Measurements from ENCODE around the gene PTPRE.

The PTPRE gene

GRCh38 chr10:128001363-128001745 lies 94.5 kb downstream of the PTPRE start:
- H3K4me3 ChIP-seq (ENCODE audit: low read length), result no peak overlapping the region
- H3K79me2 ChIP-seq (ENCODE audit: control insufficient read depth, low read length), result no peaks in the 10 kb centered on the region
- H3K9me3 ChIP-seq (ENCODE audit: control insufficient read depth, insufficient read depth, low read length), result no peaks in the 10 kb centered on the region
- H3K4me2 ChIP-seq (ENCODE audit: low read length), result no peak overlapping the region
- no peaks in the 10 kb centered on the region for H3K27me3 ChIP-seq (ENCODE audit: control insufficient read depth, low read length)
- H3K36me3 ChIP-seq (ENCODE audit: control insufficient read depth, low read length), result no peaks in the 10 kb centered on the region
- no peak for TF ChIP-seq EZH2phosphoT487 (IDR thresholded peaks at IDR 0.05; ENCODE audit: borderline replicate concordance, low read length)
- H3K9me2 ChIP-seq (replicated peaks; ENCODE audit: control insufficient read depth, low read length), result no peaks in the 10 kb centered on the region
- no peaks in the 10 kb centered on the region for H3K4me1 ChIP-seq (ENCODE audit: control insufficient read depth, low read length)
- no peaks in the 10 kb centered on the region for H4K20me1 ChIP-seq (ENCODE audit: control insufficient read depth, insufficient read depth, low read depth, low read length)
- H3F3A ChIP-seq (ENCODE audit: control insufficient read depth, insufficient read depth), result no peaks in the 10 kb centered on the region
- no peak overlapping the region for H3K27ac ChIP-seq (ENCODE audit: low read depth, low read length)

- H3K36me3 ChIP-seq (ENCODE audit: control insufficient read depth, low read length), result no peaks in the 10 kb centered on the region
- H3K9me2 ChIP-seq (replicated peaks; ENCODE audit: control insufficient read depth, low read length), result no peaks in the 10 kb centered on the region
- TF ChIP-seq CTCF (IDR thresholded peaks at IDR 0.05; ENCODE audit: low read depth, low read length, poor library complexity, severe bottlenecking) (no peak), EZH2phosphoT487 (IDR thresholded peaks at IDR 0.05; ENCODE audit: borderline replicate concordance, low read length) (no peak)
- H3K9me3 ChIP-seq (ENCODE audit: control insufficient read depth, insufficient read depth, low read length), result no peaks in the 10 kb centered on the region
- H3K4me2 ChIP-seq (ENCODE audit: low read length), result no peak overlapping the region
- no peaks in the 10 kb centered on the region for H3K79me2 ChIP-seq (ENCODE audit: control insufficient read depth, low read length)
- H3K4me3 ChIP-seq (ENCODE audit: low read length), result no peak overlapping the region
- H3K27me3 ChIP-seq (ENCODE audit: control insufficient read depth, low read length), result no peaks in the 10 kb centered on the region
- no peaks in the 10 kb centered on the region for H4K20me1 ChIP-seq (ENCODE audit: control insufficient read depth, insufficient read depth, low read depth, low read length)
- no peak overlapping the region for H3K27ac ChIP-seq (ENCODE audit: low read depth, low read length)
- H3F3A ChIP-seq (ENCODE audit: control insufficient read depth, insufficient read depth), result no peaks in the 10 kb centered on the region
- H3K4me1 ChIP-seq (ENCODE audit: control insufficient read depth, low read length), result no peaks in the 10 kb centered on the region
These were observed 94.9 kb downstream of the PTPRE start for GRCh38 chr10:128001849-128002248.

GRCh38 chr10:128003521-128003920 lies 96.6 kb downstream of the PTPRE start:
- H3K4me2 ChIP-seq (ENCODE audit: low read length), result no peak overlapping the region
- H3K79me2 ChIP-seq (ENCODE audit: control insufficient read depth, low read length), result no peaks in the 10 kb centered on the region

GRCh38 chr10:128005858-128006257 lies 99.0 kb downstream of the PTPRE start:
- no peaks in the 10 kb centered on the region for H3K9me3 ChIP-seq (ENCODE audit: control insufficient read depth, insufficient read depth, low read length)
- H3K4me1 ChIP-seq (ENCODE audit: control insufficient read depth, low read length), result peaks cover 3% of the 10 kb centered on the region
- no peak overlapping the region for H3K4me3 ChIP-seq (ENCODE audit: low read length)
- H3K27me3 ChIP-seq (ENCODE audit: control insufficient read depth, low read length), result peaks cover 14% of the 10 kb centered on the region
- TF ChIP-seq CTCF (IDR thresholded peaks at IDR 0.05; ENCODE audit: low read depth, low read length, poor library complexity, severe bottlenecking), result no peak
- TF ChIP-seq EZH2phosphoT487 (IDR thresholded peaks at IDR 0.05; ENCODE audit: borderline replicate concordance, low read length), result no peak
- no peaks in the 10 kb centered on the region for H4K20me1 ChIP-seq (ENCODE audit: control insufficient read depth, insufficient read depth, low read depth, low read length)
- H3K27ac ChIP-seq (ENCODE audit: low read depth, low read length), result no peak overlapping the region
- no peaks in the 10 kb centered on the region for H3K36me3 ChIP-seq (ENCODE audit: control insufficient read depth, low read length)
- no peak overlapping the region for H3K4me2 ChIP-seq (ENCODE audit: low read length)
- no peaks in the 10 kb centered on the region for H3K79me2 ChIP-seq (ENCODE audit: control insufficient read depth, low read length)
- H3F3A ChIP-seq (ENCODE audit: control insufficient read depth, insufficient read depth), result no peaks in the 10 kb centered on the region
- no peaks in the 10 kb centered on the region for H3K9me2 ChIP-seq (replicated peaks; ENCODE audit: control insufficient read depth, low read length)

More at GRCh38 chr10:128003521-128003920, 96.6 kb downstream of the PTPRE start:
- Histone ChIP-seq H4K20me1 (ENCODE audit: control insufficient read depth, insufficient read depth, low read depth, low read length) (no peaks in the 10 kb centered on the region), H3K4me1 (ENCODE audit: control insufficient read depth, low read length) (no peaks in the 10 kb centered on the region), H3K36me3 (ENCODE audit: control insufficient read depth, low read length) (no peaks in the 10 kb centered on the region), H3K27ac (ENCODE audit: low read depth, low read length) (no peak overlapping the region), H3K4me3 (ENCODE audit: low read length) (no peak overlapping the region), H3K9me3 (ENCODE audit: control insufficient read depth, insufficient read depth, low read length) (no peaks in the 10 kb centered on the region), H3K27me3 (ENCODE audit: control insufficient read depth, low read length) (no peaks in the 10 kb centered on the region), H3F3A (ENCODE audit: control insufficient read depth, insufficient read depth) (no peaks in the 10 kb centered on the region), H3K9me2 (replicated peaks; ENCODE audit: control insufficient read depth, low read length) (no peaks in the 10 kb centered on the region)
- no peak for TF ChIP-seq EZH2phosphoT487 (IDR thresholded peaks at IDR 0.05; ENCODE audit: borderline replicate concordance, low read length)
- no peak for TF ChIP-seq CTCF (IDR thresholded peaks at IDR 0.05; ENCODE audit: low read depth, low read length, poor library complexity, severe bottlenecking)
